ENCODE results near the gene CHRM5.
"Not testable (repeated sequence)": the region's sequence is repeated elsewhere in the genome, so short reads cannot be mapped to it uniquely, and the experiment has no call there.

Gene CHRM5

DNA sequence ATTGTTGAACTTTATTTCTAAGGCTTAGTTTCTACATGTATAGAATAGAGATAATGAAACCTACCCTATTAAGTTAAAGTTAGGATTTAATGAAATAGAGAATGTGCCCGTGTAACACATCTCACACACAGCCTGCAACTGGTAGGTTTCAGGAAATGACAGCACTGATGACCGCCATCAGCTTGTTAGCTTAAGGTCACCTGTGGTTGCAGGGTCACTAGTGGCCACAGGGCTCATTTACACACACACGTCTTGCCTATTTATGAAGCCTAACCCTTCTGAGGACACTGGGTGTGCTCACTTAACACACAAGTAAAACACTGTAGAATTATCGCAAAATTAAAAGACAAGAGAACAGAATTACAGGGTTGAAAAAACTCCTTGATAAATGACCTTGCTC, 20.1 kb downstream of the CHRM5 start:
- no peak for DNase-seq

DNA sequence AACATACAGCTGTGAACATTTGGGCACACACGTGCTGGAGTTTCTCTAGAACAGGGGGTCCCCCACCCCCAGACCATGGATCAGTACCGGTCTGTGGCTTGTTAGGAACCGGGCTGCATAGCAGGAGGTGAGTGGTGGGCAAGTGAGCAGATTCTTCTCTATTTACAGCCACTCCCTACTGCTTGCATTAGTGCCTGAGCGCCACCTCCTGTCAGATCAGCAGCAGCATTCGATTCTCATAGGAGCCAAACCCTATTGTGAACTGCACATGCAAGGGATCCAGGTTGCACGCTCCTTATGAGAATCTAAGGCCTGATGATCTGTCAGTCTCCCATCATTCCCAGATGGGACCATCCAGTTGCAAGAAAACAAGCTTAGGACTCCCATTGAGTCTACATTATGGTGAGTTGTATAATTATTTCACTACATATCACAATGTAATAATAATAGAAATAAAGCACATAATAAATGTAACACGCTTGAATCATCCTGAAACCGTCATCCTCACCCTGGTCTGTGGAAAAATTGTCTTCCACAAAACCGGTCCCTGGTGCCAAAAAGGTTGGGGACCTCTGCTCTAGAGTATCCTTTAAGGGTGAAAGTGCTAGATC, 25.8 kb downstream of the CHRM5 start:
- no peak for DNase-seq

GRCh38 chr15:33995666-33996065, 27.4 kb downstream of the CHRM5 start:
- DNase-seq, result not testable (repeated sequence)

GRCh38 chr15:34001536-34001935, 33.2 kb downstream of the CHRM5 start:
- no peak for DNase-seq

DNA sequence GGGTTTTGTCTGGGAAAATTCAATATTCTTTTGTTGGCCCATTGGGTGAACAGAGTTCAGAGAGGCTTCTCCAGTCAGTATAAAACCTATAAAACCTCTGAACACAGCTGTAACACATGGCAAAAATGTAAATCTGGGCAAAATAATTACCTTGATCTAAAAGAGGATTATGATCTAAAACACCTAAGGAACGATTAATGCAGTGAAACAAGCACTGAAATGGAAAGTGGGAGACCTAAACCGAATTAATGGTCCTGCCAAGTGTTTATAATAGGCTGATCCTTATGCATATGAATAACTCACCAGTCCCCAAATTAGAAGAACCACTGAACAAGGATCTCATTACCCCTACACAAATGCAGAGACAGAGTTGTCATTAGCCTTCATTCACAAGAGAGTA, 38.1 kb downstream of the CHRM5 start:
- DNase-seq, result no peak

GRCh38 chr15:34009656-34010055, 41.4 kb downstream of the CHRM5 start:
- DNase-seq, result no peak

- DNase-seq, result no peak
Measured at GRCh38 chr15:34010921-34011320, 42.6 kb downstream of the CHRM5 start.

- no peak for DNase-seq
Measured at GRCh38 chr15:34011481-34011880, 43.2 kb downstream of the CHRM5 start.

- DNase-seq, result no peak
Measured at GRCh38 chr15:34012461-34013028, 44.2 kb downstream of the CHRM5 start.

GRCh38 chr15:34013746-34014145, 45.4 kb downstream of the CHRM5 start:
- DNase-seq, result no peak

DNA sequence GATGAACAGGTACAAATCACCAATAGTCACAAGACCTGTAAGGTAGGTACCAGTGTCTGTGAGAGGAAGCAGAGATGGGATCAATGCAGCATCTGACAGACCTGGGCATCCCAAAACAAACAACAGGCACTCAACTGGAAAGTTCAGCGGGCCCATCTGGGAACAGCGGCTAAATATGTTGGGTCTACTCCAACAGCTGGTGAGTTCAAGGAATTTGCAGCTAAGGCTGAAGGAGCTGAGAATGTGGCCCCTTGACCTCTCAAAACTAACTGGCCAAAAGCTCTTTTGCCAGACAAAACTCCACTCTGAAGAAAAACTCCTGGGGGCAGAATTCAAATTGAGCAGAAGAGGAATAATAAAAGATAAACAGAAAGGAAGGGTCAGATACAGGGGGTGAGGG, 46.3 kb downstream of the CHRM5 start:
- DNase-seq, result no peak

DNA sequence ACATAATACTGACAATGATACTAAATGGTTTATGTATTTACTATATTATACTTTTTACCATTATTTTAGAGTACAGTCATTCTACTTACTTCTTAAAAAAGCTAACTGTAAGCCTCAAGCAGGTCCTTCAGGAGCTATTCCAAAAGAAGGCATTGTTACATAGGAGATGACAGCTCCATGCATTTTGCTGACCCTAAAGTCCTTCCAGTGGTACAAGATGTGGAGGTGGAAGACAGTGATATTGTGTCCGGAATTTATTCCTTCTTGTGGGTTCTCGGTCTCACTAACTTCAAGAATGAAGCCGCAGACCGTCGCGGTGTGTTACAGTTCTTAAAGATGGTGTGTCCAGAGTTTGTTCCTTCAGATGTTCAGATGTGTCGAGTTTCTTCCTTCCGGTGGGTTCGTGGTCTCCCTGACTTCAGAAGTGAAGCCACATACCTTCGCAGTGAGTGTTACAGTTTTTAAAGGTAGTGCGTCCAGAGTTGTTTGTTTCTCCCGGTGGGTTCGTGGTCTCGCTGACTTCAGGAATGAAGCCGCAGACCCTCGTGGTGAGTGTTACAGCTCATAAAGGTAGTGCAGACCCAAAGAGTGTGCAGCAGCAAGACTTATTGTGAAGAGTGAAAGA, 49.8 kb downstream of the CHRM5 start:
- DNase-seq, result no peak

- not testable (repeated sequence) for DNase-seq
Measured at GRCh38 chr15:34018738-34019137, 50.4 kb downstream of the CHRM5 start.

DNA sequence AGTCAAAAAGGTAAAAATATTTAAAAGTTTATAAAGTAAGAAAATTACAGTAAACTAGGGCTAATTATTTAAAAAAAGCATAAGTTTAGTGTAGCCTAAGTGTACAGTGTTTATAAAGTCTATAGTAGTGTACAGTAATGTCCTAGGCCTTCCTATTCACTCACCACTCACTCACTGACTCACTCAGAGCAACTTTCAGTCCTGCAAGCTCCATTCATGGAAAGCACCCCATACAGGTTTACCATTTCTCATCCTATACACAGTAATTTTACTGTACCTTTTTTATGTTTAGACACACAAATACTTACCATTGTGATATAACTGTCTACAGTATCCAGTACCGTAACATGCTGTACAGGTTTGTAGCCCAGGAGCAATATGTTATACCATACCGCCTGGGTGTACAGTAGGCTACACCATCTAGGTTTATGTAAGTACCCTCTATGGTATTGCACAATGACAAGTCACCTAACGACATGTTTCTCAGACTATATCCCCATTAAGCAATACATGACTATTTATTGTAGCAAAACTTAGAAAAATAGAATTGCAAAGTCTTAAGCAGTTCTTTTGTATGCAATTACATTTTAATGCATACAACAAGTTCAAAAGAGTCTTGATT, 51.2 kb downstream of the CHRM5 start:
- no peak for DNase-seq

DNA sequence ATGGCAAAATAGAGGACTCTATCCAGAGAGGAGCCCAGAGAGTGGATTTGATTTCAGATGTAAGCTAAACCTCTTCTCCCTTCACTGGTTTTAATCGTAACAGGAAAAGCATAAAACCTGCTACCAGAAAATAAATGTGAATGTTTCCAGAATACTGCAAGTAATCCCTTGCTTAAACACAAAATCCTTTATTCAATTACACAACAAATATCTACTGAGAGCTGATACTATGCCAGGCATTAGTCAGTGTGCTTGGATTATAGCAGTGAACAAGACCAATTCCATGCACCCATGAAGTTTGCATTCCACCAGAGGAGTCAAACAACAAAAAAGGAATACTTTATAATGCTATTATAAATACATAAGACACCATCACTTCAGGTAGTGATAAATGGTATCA, 55.6 kb downstream of the CHRM5 start:
- no peak for DNase-seq

GRCh38 chr15:34025252-34025651, 57.0 kb downstream of the CHRM5 start:
- DNase-seq, result no peak

GRCh38 chr15:34027606-34028005, 59.3 kb downstream of the CHRM5 start:
- DNase-seq, result no peak

GRCh38 chr15:34031987-34032760, 63.9 kb downstream of the CHRM5 start:
- DNase-seq, result no peak

DNA sequence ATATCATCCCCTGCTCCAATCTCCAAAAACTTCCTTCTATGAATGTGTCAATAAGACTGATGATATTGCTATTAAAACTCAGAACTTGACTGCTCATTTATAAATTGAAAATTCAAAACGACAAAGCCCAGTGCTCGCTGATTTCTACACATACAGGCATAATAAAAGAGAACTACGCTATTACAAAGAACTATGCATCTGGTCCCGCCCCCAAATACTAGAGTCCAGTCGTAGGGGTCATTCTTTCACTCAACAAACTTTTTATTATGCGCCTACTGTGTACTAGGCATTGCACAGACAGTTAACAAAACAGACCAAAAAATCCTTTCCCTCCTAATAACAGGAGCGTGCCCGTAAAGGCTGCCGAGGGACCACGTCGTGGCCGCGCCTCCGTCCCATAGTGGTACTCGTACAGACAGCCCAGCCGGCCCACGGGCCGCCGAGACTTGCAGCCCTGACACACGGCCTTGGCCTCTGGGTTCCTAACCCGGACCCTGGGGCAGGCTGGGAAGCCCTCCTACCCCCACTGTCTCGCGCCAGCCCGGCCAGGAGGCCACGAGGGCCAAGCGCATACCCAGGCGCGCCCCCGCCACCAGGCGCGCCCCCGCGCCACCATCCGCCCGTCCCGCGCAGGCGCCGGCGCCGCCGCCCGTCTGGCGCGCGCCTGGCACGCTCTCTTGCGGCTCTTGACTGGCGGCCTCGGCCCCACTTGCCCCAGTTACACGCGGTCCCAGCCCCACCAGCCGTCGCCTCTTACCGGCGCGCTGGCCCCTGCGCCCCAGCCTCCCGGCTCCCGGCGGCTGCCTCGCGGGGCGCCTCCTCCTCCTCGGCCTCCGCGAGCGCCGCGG, 70.0 kb downstream of the CHRM5 start:
- peak; percentile 71 to 73 for DNase-seq

DNA sequence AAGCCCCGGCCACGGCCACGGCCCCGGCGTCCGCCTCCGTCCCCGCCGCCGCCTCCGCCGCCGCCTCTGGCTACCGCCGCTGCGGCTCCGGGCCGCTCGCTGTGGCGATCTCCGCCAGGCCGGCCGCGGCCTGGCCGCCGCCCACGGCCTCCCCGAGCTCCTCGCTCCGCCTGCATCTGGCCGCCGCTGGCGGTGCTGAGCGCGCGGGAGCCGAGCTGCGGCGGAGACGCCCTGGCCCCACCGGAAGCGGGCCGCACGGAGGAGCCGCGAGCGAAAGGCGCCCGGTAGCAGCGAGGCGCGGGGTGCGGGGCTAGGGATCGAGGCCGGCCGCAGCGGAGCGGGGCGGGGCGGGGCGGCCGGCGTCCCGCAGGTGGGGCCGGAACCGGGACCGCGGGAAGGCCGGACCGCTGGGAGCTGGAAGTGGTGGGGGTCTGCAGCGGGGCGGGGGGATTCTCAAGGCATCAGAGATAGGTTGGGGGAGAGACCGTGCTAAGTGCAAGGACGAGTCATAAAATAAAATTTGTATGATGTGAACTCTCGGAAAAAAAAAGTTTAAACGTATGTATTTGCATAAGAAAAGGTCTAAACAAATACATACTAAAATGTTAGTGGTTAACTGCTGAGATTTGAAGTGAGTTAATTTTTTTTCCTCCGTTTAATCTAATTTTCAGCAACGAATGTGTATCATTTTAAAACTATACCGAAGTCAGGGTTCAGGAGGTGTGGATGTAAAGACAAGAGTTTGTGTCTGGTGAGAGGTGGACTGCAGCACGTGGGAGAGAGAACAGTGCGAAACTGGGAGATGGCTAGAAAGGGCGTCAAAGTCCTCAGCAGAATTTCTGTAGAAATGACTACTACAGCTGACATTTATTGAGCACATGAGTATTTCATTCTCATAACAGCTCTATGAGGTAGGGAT, 70.8 kb downstream of the CHRM5 start, which contains the start of gene AVEN:
AVEN (minus strand) TSS at position 334 of the 919 bp plus-strand sequence; CDS start at position 176, 158 bp downstream.
- peak; percentile 57 to 61 for DNase-seq

GRCh38 chr15:34039790-34040113, 71.5 kb downstream of the CHRM5 start:
- no peak for DNase-seq
